OCI-LY7 (cell line): ENCODE measurements around the gene CTBP2. TPM values are rescaled to one million over a fixed set of nuclear protein-coding genes. Genes with fewer than 3 reads are reported as not detected.

Experiments used
- BruUV-seq: library from RNA; stranded (reverse); fragments of 400-500 nt; replicated peaks from 2 replicates; lab custom pipeline; 2021; lab: Mats Ljungman, UMichigan
- CTCF ChIA-PET: fragments of 300-600 bp; sonication (Branson Sonifier 250); formaldehyde crosslinking; loops from one replicate; lab custom pipeline; 2022; ENCODE audit warnings: antibody characterized with exemption; ENCODE audit not compliant: unreplicated experiment; lab: Charles Lee
- POLR2A ChIA-PET: fragments of 300-600 bp; sonication (Branson Sonifier 250); formaldehyde crosslinking; loops from one replicate; lab custom pipeline; 2022; ENCODE audit warnings: antibody characterized with exemption; lab: Charles Lee
- DNase-seq: peaks from one replicate; pipeline ENCODE4 v3.0.0-alpha.2; 2015; ENCODE audit warnings: low spot score
- H2AFZ ChIP-seq: fragments of 200-600 bp; sonication (generic), shearing (Covaris generic); 2 replicates; pipeline ENCODE4 v1.6.1; 2014; ENCODE audit warnings: mild to moderate bottlenecking, antibody characterized with exemption, low read length, moderate library complexity
- H3K27ac ChIP-seq: fragments of 200-600 bp; sonication (generic); 2 replicates; pipeline ENCODE4 v1.5.1; 2014; ENCODE audit warnings: mixed run types, low read depth, mild to moderate bottlenecking, moderate library complexity, low read length, inconsistent platforms; ENCODE audit not compliant: poor library complexity, severe bottlenecking
- H3K36me3 ChIP-seq: fragments of 200-600 bp; sonication (generic); 2 replicates; pipeline ENCODE4 v1.6.1; 2014; ENCODE audit warnings: mild to moderate bottlenecking, antibody characterized with exemption, low read length, moderate library complexity, mixed read lengths; ENCODE audit not compliant: insufficient read depth
- H3K4me1 ChIP-seq: fragments of 200-600 bp; sonication (generic); 2 replicates; pipeline ENCODE4 v1.5.1; 2014; ENCODE audit warnings: mild to moderate bottlenecking, low read length; ENCODE audit not compliant: insufficient read depth, poor library complexity, severe bottlenecking
- H3K4me2 ChIP-seq: fragments of 200-600 bp; sonication (generic); 2 replicates; pipeline ENCODE4 v1.6.1; 2014; ENCODE audit warnings: mild to moderate bottlenecking, low read length
- H3K4me3 ChIP-seq: fragments of 200-600 bp; sonication (generic); 2 replicates; pipeline ENCODE4 v1.5.1; 2014; ENCODE audit warnings: mild to moderate bottlenecking, low read depth, low read length; ENCODE audit not compliant: poor library complexity, severe bottlenecking
- H3K79me2 ChIP-seq: fragments of 200-600 bp; sonication (generic); 2 replicates; pipeline ENCODE4 v1.6.1; 2016; ENCODE audit warnings: low read depth, mild to moderate bottlenecking, low read length, moderate library complexity, mixed read lengths; ENCODE audit not compliant: insufficient read depth
- H3K9me2 ChIP-seq: fragments of 200-600 bp; sonication (generic); 2 replicates; pipeline ENCODE4 v1.6.1; 2016; ENCODE audit warnings: mild to moderate bottlenecking, low read length, mixed read lengths; ENCODE audit not compliant: insufficient read depth
- H3K9me3 ChIP-seq: fragments of 200-600 bp; sonication (generic); 2 replicates; pipeline ENCODE4 v1.6.1; 2014; ENCODE audit warnings: mild to moderate bottlenecking, mixed run types, low read length, mixed read lengths
- H4K20me1 ChIP-seq: fragments of 200-600 bp; sonication (generic); 2 replicates; pipeline ENCODE4 v1.6.1; 2014; ENCODE audit warnings: mild to moderate bottlenecking, antibody characterized with exemption, low read length, moderate library complexity, mixed read lengths; ENCODE audit not compliant: insufficient read depth
- EZH2phosphoT487 ChIP-seq: fragments of 200-600 bp; sonication (generic); IDR thresholded peaks from 2 replicates; pipeline ENCODE4 v1.6.1; 2018; ENCODE audit warnings: low read depth, borderline replicate concordance, mild to moderate bottlenecking, mixed run types, antibody characterized with exemption, low read length, moderate library complexity, mixed read lengths
- intact Hi-C: fragments of 100-400 bp; cut with micrococcal nuclease; formaldehyde crosslinking; loops from one replicate; pipeline ENCODE4 v1.10.0; 2022; ENCODE audit not compliant: unreplicated experiment
- total RNA-seq, 2 experiments: library from RNA; depleted of rRNA in 1 of 2; stranded (reverse); fragments of >200 nt in 1 of 2; shearing (Covaris generic) in 1 of 2; gene quantifications; 2 replicates each; pipeline ENCODE4 v1.2.3, GENCODE V29; 2014 to 2022
- TF ChIP-seq, protein P1 (sequence below): fragments of 200-600 bp; sonication (generic); conservative IDR thresholded peaks from 2 replicates; pipeline ENCODE4 v1.5.1; 2014; ENCODE audit warnings: mild to moderate bottlenecking, antibody characterized with exemption, low read length, moderate library complexity, mixed read lengths

The CTBP2 gene
- total RNA-seq, 2 experiments from 2014 or later, result not detected

DNA sequence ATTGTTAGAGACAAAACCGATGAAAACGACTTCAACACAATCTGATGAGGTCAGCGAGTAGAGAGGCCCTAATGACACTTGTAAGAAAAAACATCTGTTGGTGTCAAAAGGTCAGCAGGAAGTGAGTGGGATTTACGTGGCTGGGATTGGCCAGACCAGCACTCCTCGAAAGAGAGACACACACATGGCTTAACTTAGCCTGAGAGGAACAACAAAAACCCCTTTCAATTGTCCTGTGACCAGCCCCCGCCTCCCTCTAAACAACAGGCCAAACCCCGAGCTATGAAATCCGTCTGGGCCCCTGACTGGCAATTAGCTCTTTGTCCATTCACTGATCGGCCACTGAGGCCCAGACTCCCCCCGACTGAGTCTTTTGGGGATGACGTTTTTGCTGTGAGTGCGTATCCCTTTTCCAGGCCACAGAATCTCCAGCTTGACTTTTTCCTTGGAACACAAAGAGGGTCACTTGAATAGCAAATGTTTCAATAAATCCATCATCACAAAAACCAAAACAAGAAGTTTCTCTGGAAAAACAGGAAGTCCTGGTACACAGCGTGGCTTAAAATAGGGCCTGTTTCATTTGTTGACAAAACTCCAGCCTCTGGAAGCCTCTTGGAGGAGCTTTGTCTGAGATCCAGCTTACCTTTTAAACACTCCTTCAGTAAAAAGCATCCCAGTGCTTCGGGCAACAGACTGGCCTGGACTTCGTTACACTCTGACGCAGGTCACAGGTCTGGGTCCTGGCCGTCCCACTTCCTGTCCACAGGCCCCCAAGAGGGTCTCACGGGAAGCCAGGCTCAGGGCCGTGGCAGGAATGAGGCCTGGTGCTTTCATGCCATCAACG, 103.0 kb downstream of the CTBP2 start:
- ChIA-PET CTCF (no interaction called here), POLR2A (no interaction called here)
- no peak overlapping the region for H3K27ac ChIP-seq
- TF ChIP-seq, protein P1, sequence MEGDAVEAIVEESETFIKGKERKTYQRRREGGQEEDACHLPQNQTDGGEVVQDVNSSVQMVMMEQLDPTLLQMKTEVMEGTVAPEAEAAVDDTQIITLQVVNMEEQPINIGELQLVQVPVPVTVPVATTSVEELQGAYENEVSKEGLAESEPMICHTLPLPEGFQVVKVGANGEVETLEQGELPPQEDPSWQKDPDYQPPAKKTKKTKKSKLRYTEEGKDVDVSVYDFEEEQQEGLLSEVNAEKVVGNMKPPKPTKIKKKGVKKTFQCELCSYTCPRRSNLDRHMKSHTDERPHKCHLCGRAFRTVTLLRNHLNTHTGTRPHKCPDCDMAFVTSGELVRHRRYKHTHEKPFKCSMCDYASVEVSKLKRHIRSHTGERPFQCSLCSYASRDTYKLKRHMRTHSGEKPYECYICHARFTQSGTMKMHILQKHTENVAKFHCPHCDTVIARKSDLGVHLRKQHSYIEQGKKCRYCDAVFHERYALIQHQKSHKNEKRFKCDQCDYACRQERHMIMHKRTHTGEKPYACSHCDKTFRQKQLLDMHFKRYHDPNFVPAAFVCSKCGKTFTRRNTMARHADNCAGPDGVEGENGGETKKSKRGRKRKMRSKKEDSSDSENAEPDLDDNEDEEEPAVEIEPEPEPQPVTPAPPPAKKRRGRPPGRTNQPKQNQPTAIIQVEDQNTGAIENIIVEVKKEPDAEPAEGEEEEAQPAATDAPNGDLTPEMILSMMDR, result no peak
- TF ChIP-seq EZH2phosphoT487, result no peak
- no peak overlapping the region for H3K4me3 ChIP-seq
- H2AFZ ChIP-seq, result no peak overlapping the region
- no TSS peak for BruUV-seq
- H3K4me2 ChIP-seq, result no peak overlapping the region
- peak; percentile 20 for DNase-seq
- H3K9me3 ChIP-seq, result no peaks in the 10 kb centered on the region
- intact Hi-C loops, result no loop called here
- H3K79me2 ChIP-seq, result no peaks in the 10 kb centered on the region
- peaks cover 27% of the 10 kb centered on the region for H3K4me1 ChIP-seq
- H4K20me1 ChIP-seq, result no peaks in the 10 kb centered on the region
- no peaks in the 10 kb centered on the region for H3K9me2 ChIP-seq
- H3K36me3 ChIP-seq, result no peaks in the 10 kb centered on the region

DNA sequence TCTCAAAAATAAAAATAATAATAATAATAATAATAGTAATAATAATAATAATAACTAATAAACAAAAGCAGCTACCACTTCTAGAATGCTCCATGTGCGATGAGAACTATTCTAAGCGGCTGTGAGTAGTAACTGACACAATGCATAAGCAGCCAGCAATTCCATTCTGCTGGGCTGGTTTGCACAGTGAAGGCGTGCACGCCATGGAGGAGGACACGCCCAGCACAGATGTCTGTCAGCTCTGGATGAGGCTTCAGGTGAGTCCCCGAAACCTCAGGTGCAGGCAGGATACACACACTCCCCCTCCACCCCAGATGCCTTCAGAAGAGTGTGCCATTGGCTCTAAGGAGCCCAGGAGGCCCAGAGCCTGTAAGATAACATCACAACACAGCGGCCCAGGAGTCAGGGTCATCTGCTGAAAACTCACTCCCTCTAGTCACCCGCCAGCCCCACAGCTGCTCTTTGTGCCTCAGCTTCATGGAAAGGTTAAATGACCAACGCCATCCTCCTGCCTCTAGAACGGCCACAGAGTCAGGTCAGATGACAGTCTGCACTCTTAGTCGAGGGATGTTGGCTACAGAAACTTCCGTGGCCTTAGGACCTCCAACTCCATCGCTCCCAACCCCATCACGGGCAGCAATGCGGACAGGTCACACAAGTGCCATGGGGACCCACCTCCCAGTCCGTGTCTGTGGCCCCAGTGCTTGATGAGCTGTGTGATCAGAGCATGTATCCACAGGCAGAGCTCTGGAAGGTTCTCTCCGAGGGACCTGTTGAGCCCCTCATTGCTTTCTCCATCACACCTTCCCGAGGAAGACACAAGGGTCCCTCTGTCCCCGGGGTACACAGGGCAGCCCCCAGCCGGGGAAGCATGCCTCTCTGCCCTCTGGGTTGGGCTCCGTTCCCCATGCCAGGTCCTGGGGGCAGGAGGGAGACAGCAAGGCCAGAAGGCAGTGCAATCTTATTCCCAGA, 103.9 kb downstream of the CTBP2 start:
- POLR2A ChIA-PET, result interaction anchor here (1.0 kb wide), 1 partner anchor 9 kb away, joined by 3 read pairs; no protein-coding TSS in a partner anchor
- Histone ChIP-seq H3K9me2 (no peaks in the 10 kb centered on the region), H4K20me1 (no peaks in the 10 kb centered on the region), H3K4me1 (peaks cover 18% of the 10 kb centered on the region), H3K9me3 (no peaks in the 10 kb centered on the region), H3K79me2 (no peaks in the 10 kb centered on the region), H3K36me3 (no peaks in the 10 kb centered on the region), H3K27ac (no peak overlapping the region), H3K4me3 (no peak overlapping the region), H3K4me2 (no peak overlapping the region), H2AFZ (no peak overlapping the region)
- no TSS peak for BruUV-seq
- intact Hi-C loops, result no loop called here
- CTCF ChIA-PET, result no interaction called here
- TF ChIP-seq, protein P1, result no peak
- TF ChIP-seq EZH2phosphoT487, result no peak
- no peak for DNase-seq
